GM12878 (cell line): ENCODE data around the gene EXOSC10. TPM values are rescaled to one million over a fixed set of nuclear protein-coding genes. Genes with fewer than 3 reads are reported as not detected.

Experiments used
- ATAC-seq: fragments of 200-7000 bp; cut with Tn5 transposase; 3 replicates; pipeline ENCODE4 v1.9.1; 2020; ENCODE audit warnings: mild to moderate bottlenecking, moderate library complexity
- BruUV-seq: library from RNA; stranded (reverse); fragments of 400-500 nt; replicated peaks from 2 replicates; lab custom pipeline; 2021; lab: Mats Ljungman, UMichigan
- CTCF ChIA-PET: fragments of 300-600 bp; sonication (Branson Sonifier 250); formaldehyde crosslinking; extraction: SDS; loops from one replicate; lab custom pipeline; 2021; ENCODE audit warnings: inconsistent platforms; lab: Yijun Ruan, JAX
- POLR2A ChIA-PET: fragments of 350-600 bp; formaldehyde crosslinking; extraction: SDS; loops from one replicate; lab custom pipeline; 2021; ENCODE audit warnings: inconsistent platforms; lab: Charles Lee
- RAD21 ChIA-PET: fragments of 300-600 bp; sonication (Branson Sonifier 250); formaldehyde crosslinking; loops from one replicate; lab custom pipeline; 2023; ENCODE audit warnings: antibody characterized with exemption; ENCODE audit not compliant: unreplicated experiment; lab: Charles Lee
- SMC1A ChIA-PET: fragments of 300-600 bp; sonication (Branson Sonifier 250); formaldehyde crosslinking; loops from one replicate; lab custom pipeline; 2023; ENCODE audit not compliant: unreplicated experiment, uncharacterized antibody; lab: Charles Lee
- DNase-seq: peaks from one replicate; pipeline ENCODE4 v3.0.0-alpha.2; 2011; ENCODE audit warnings: low read depth, low spot score
- FAIRE-seq: peaks from 3 replicates; lab custom pipeline; 2011; peaks lifted over from hg19 to GRCh38; lab: Jason Lieb, UNC
- H2AFZ ChIP-seq: 2 replicates; pipeline ENCODE4 v1.6.0; 2011; ENCODE audit warnings: low read depth, low read length, control low read depth; ENCODE audit not compliant: control insufficient read depth
- H3K27ac ChIP-seq: 2 replicates; pipeline ENCODE4 v1.5.1; 2011; ENCODE audit warnings: control low read depth; ENCODE audit not compliant: control insufficient read depth, insufficient read depth
- H3K27me3 ChIP-seq, 2 experiments: replicated peaks in 1 of 2; 2 replicates each; pipeline versions ENCODE4 v1.6.0 to v1.6.1; 2011; ENCODE audit warnings: low read length in 1 of 2; ENCODE audit not compliant: control insufficient read depth in 2 of 2, insufficient read depth in 2 of 2
- H3K36me3 ChIP-seq, 2 experiments: 2 replicates each; pipeline ENCODE4 v1.5.1; 2011; ENCODE audit warnings: low read length in 1 of 2; ENCODE audit not compliant: control insufficient read depth in 2 of 2, insufficient read depth in 2 of 2
- H3K4me1 ChIP-seq: 2 replicates; pipeline ENCODE4 v1.6.1; 2011; ENCODE audit warnings: mild to moderate bottlenecking, low read length, moderate library complexity, mixed read lengths; ENCODE audit not compliant: control insufficient read depth, insufficient read depth
- H3K4me2 ChIP-seq: 2 replicates; pipeline ENCODE4 v1.6.0; 2011; ENCODE audit warnings: control low read depth; ENCODE audit not compliant: control insufficient read depth, insufficient read depth
- H3K4me3 ChIP-seq: fragments of 200-600 bp; sonication (generic); 2 replicates; pipeline ENCODE4 v1.5.1; 2016
- H3K79me2 ChIP-seq: 2 replicates; pipeline ENCODE4 v1.6.0; 2011; ENCODE audit warnings: low read length; ENCODE audit not compliant: control insufficient read depth, insufficient read depth
- H3K9ac ChIP-seq: 2 replicates; pipeline ENCODE4 v1.8.0; 2011; ENCODE audit warnings: low read length, control low read depth, mixed read lengths; ENCODE audit not compliant: control insufficient read depth, insufficient read depth
- H3K9me3 ChIP-seq: replicated peaks from 3 replicates; pipeline ENCODE4 v1.5.1; 2011; ENCODE audit warnings: mild to moderate bottlenecking, low read length; ENCODE audit not compliant: control insufficient read depth, insufficient read depth
- H4K20me1 ChIP-seq: 2 replicates; pipeline ENCODE4 v1.6.0; 2011; ENCODE audit not compliant: control insufficient read depth, insufficient read depth
- BRCA1 ChIP-seq: IDR thresholded peaks from 2 replicates; pipeline ENCODE4 v1.6.1; 2011; ENCODE audit warnings: low read depth, low read length, improper control_type of control experiment
- CBX3 ChIP-seq: fragments of 200-600 bp; sonication (generic); IDR thresholded peaks from 2 replicates; pipeline ENCODE4 v1.6.1; 2016; ENCODE audit warnings: low read depth, borderline replicate concordance
- HDAC2 ChIP-seq: fragments of 200-600 bp; sonication (generic); IDR thresholded peaks from 2 replicates; pipeline ENCODE4 v1.6.1; 2017
- HDAC6 ChIP-seq: fragments of 200-600 bp; sonication (generic); IDR thresholded peaks from one replicate; pipeline ENCODE4 v1.8.0; 2017; ENCODE audit warnings: antibody characterized with exemption; ENCODE audit not compliant: unreplicated experiment
- PAX8 ChIP-seq: fragments of 450-650 bp; IDR thresholded peaks from 2 replicates; pipeline ENCODE4 v1.6.1; 2017; ENCODE audit warnings: mild to moderate bottlenecking, moderate library complexity
- SKIL ChIP-seq: fragments of 450-650 bp; IDR thresholded peaks from 2 replicates; pipeline ENCODE4 v1.6.1; 2017; ENCODE audit warnings: mild to moderate bottlenecking, low read depth, inconsistent platforms; ENCODE audit not compliant: poor library complexity, severe bottlenecking
- SMARCA5 ChIP-seq: fragments of 450-650 bp; IDR thresholded peaks from 2 replicates; pipeline ENCODE4 v1.6.1; 2017; ENCODE audit warnings: mild to moderate bottlenecking
- TBL1XR1 ChIP-seq: IDR thresholded peaks from 2 replicates; pipeline ENCODE4 v1.6.1; 2012; ENCODE audit warnings: low read depth, low read length, improper control_type of control experiment
- ZNF274 ChIP-seq: IDR thresholded peaks from one replicate; pipeline ENCODE4 v1.8.0; 2011; ENCODE audit not compliant: insufficient read length, insufficient read depth
- ZNF622 ChIP-seq: fragments of 450-650 bp; IDR thresholded peaks from 2 replicates; pipeline ENCODE4 v1.6.1; 2017; ENCODE audit warnings: mild to moderate bottlenecking, inconsistent platforms
- WGBS: methylation state at CpG from one replicate; pipeline ENCODE4 v1.1.6; 2016; ENCODE audit warnings: low lambda C conversion rate; ENCODE audit not compliant: insufficient replicate concordance, insufficient coverage; ENCODE audit errors: missing lambda C conversion rate; 5-methylcytosine and 5-hydroxymethylcytosine counted together
- in situ Hi-C: fragments of 300-500 bp; cut with MboI; formaldehyde crosslinking; loops from 9 replicates; pipeline ENCODE4 v1.14.3; 2018; ENCODE audit warnings: mixed read lengths
- intact Hi-C: fragments of 100-400 bp; cut with micrococcal nuclease; formaldehyde crosslinking; loops from one replicate; pipeline ENCODE4 v1.14.2; 2022; ENCODE audit not compliant: unreplicated experiment
- polyA plus RNA-seq, 11 experiments: library from polyadenylated mRNA; depleted of rRNA in 4 of 11; unstranded in 6 of 11; stranded (reverse) in 5 of 11; fragments of >200 nt; fragmentation: Nextera tagmentation in 4 of 11; fragmentation: Illumina TruSeq in 1 of 11; extraction: Ambion mirVana in 4 of 11; extraction: Trizol in 1 of 11; gene quantifications; 1 replicate in 1 of 11; 2 replicates in 10 of 11; pipeline versions ENCODE4 v1.2.1 to v1.2.3, GENCODE V29; 2011 to 2016; ENCODE audit warnings: inconsistent platforms in 2 of 11, missing spikeins in 2 of 11, low read depth in 1 of 11
- total RNA-seq, 4 experiments: library from RNA; depleted of rRNA in 3 of 4; stranded (reverse); fragments of >200 nt in 3 of 4; fragmentation: Illumina TruSeq in 1 of 4; extraction: Trizol in 1 of 4; gene quantifications; 2 replicates each; pipeline versions ENCODE4 v1.2.1 to v1.2.3, GENCODE V29; 2013 to 2021
- TF ChIP-seq, protein P1 (sequence below): IDR thresholded peaks from 2 replicates; pipeline ENCODE4 v1.6.1; 2011; ENCODE audit warnings: mild to moderate bottlenecking, low read depth, low read length, moderate library complexity; ENCODE audit not compliant: insufficient replicate concordance

The EXOSC10 gene
- total and polyA plus RNA-seq, 10 of the 15 experiments (the other 5 are each of a cell fraction or from before 2014, with no cell fraction given), result 16.2 to 86.5 (median 66.4) TPM

DNA sequence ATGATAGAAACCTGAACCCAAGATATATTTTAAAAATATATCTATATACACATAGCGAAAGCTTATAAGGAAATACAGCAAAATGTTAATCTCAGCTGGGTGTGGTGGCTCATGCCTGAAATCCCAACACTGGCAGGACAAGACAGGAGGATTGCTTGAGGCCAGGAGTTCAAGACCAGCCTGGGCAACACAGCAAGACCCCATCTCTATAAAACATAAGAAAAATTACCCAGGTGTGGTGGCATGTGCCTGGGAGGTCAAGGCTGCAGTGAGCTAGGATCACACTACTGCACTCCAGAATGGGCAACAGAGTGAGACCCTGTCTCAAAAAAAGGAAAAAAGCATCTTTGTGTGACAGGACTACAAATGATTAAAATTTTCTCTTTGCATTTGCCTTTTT lies 33.9 kb downstream of the EXOSC10 start:
- FAIRE-seq (no peak), DNase-seq (no peak), ATAC-seq (no peak)
- no peaks in the 10 kb centered on the region for H3K27me3 ChIP-seq
- in situ Hi-C loops, result no loop called here
- ChIA-PET SMC1A (interaction anchor here (2.4 kb wide), 1 partner anchor 28 kb away, joined by 9 read pairs; no protein-coding TSS in a partner anchor), RAD21 (interaction anchor here (0.6 kb wide), 1 partner anchor 27 kb away, joined by 3 read pairs; no protein-coding TSS in a partner anchor), CTCF (interaction anchor here (1.2 to 1.3 kb wide), 3 partner anchors 28 to 576 kb away, joined by 3 to 4 read pairs (median 3); no protein-coding TSS in a partner anchor), POLR2A (no interaction called here)
- BruUV-seq, result no TSS peak
- H3K4me2 ChIP-seq, result no peak overlapping the region
- no peak overlapping the region for H3K9ac ChIP-seq
- no peaks in the 10 kb centered on the region for H4K20me1 ChIP-seq
- H3K4me3 ChIP-seq, result no peak overlapping the region
- H3K36me3 ChIP-seq, result peaks cover 28 to 31% of the 10 kb centered on the region in 2 experiments
- intact Hi-C loops, result no loop called here
- no peak overlapping the region for H3K27ac ChIP-seq
- H3K79me2 ChIP-seq, result peaks cover 10% of the 10 kb centered on the region
- H3K9me3 ChIP-seq, result no peaks in the 10 kb centered on the region; the same call in 2 of the 3 replicates
- TF ChIP-seq, protein P1, sequence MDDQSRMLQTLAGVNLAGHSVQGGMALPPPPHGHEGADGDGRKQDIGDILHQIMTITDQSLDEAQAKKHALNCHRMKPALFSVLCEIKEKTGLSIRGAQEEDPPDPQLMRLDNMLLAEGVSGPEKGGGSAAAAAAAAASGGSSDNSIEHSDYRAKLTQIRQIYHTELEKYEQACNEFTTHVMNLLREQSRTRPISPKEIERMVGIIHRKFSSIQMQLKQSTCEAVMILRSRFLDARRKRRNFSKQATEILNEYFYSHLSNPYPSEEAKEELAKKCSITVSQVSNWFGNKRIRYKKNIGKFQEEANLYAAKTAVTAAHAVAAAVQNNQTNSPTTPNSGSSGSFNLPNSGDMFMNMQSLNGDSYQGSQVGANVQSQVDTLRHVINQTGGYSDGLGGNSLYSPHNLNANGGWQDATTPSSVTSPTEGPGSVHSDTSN, result no peak
- no peak for TF ChIP-seq TBL1XR1
- no peak for TF ChIP-seq HDAC2
- TF ChIP-seq PAX8, result no peak
- no peak for TF ChIP-seq CBX3
- no peak for TF ChIP-seq BRCA1
- H2AFZ ChIP-seq, result no peak overlapping the region
- WGBS, result 90% methylated on average over 1 of the region's 1 CpG
- peaks cover 26% of the 10 kb centered on the region for H3K4me1 ChIP-seq

DNA sequence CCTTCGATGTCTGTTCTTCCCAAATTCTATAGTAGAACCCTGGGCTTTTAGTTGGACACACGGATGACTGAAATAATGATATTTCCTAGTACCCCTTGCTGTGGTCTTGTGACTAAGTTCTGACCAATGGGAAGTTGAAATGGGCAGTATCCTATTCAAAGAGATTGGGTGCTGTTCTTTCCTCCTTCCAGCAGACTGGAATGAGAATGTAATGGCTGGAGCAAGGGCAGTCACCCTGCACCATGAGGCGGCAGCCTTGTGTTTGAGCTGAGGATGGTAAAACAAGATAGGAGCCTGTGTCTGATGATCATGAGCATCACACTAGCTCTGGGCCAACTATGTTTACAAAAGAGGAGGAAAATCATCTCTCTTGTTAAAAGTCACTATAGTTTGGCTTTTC lies 34.7 kb downstream of the EXOSC10 start:
- in situ Hi-C loops, result no loop called here
- ATAC-seq (no peak), FAIRE-seq (no peak), DNase-seq (no peak)
- intact Hi-C loops, result no loop called here
- no peak overlapping the region for H3K27ac ChIP-seq
- no peak overlapping the region for H2AFZ ChIP-seq
- no peak overlapping the region for H3K4me2 ChIP-seq
- H3K27me3 ChIP-seq, result no peaks in the 10 kb centered on the region
- 100% methylated on average over 3 of the region's 3 CpGs for WGBS
- peaks cover 18% of the 10 kb centered on the region for H3K79me2 ChIP-seq
- H3K4me1 ChIP-seq, result peaks cover 26% of the 10 kb centered on the region
- RAD21 ChIA-PET, result interaction anchor here (1.0 kb wide), 1 partner anchor 27 kb away, joined by 3 read pairs; no protein-coding TSS in a partner anchor
- no peak overlapping the region for H3K4me3 ChIP-seq
- SMC1A ChIA-PET, result interaction anchor here (0.8 to 2.4 kb wide), 2 partner anchors 27 to 34 kb away, joined by 3 to 9 read pairs; no protein-coding TSS in a partner anchor
- no TSS peak for BruUV-seq
- CTCF ChIA-PET, result interaction anchor here (0.8 to 1.3 kb wide), 3 partner anchors 27 to 576 kb away, joined by 3 read pairs; no protein-coding TSS in a partner anchor
- no peaks in the 10 kb centered on the region for H4K20me1 ChIP-seq
- TF ChIP-seq ZNF274 (no peak), SKIL (no peak), ZNF622 (no peak), HDAC6 (no peak), SMARCA5 (peak; percentile 76; the same call in 1 of the 2 replicates)
- POLR2A ChIA-PET, result no interaction called here
- H3K36me3 ChIP-seq, result peaks cover 27 to 31% of the 10 kb centered on the region in 2 experiments
- no peak overlapping the region for H3K9ac ChIP-seq
- H3K9me3 ChIP-seq, result no peaks in the 10 kb centered on the region; the same call in 2 of the 3 replicates
